Stomach (tissue), 4 donors: ENCODE measurements around the gene KIT.

Experiments
- POLR2A ChIP-seq, 4 donors: fragments of 450-650 bp; IDR thresholded peaks; one replicate each; pipeline ENCODE4 v1.6.1; 2016; ENCODE audit warnings: antibody characterized with exemption in 4 of 4, control low read depth in 2 of 4, mild to moderate bottlenecking in 1 of 4, moderate library complexity in 1 of 4
- POLR2AphosphoS5 ChIP-seq, 3 donors: sonication (generic); formaldehyde crosslinking; IDR thresholded peaks; one replicate each; pipeline ENCODE4 v1.6.1; 2016; ENCODE audit warnings: antibody characterized with exemption in 3 of 3
- TF ChIP-seq, protein P1 (sequence below), 7 experiments: fragments of 450-650 bp in 4 of 7; fragments of 200-600 bp in 3 of 7; sonication (generic) in 3 of 7; IDR thresholded peaks; one replicate each; pipeline ENCODE4 v1.5.1; 2016 to 2019; ENCODE audit warnings: antibody characterized with exemption in 7 of 7, control low read depth in 2 of 7, mild to moderate bottlenecking in 1 of 7

DNA sequence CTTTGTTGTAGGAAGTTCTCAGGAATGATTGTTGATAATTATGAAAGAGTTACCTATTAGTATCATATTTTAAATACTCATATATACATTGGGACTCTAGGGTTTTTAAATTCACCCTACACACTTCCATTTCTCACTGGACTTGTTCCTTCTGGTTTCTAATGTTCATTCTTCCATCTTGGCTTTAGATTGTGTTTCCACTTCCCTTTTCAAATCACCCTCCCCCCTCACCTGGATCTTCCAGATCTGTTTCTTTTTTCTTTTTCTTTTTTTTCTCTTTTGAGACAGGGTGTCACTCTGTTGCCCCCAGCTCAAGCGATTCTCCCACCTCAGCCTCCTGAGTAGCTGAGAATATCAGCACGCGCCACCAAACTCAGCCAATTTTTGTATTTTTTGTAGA is 6.7 kb upstream of the KIT start:
- TF ChIP-seq, protein P1, sequence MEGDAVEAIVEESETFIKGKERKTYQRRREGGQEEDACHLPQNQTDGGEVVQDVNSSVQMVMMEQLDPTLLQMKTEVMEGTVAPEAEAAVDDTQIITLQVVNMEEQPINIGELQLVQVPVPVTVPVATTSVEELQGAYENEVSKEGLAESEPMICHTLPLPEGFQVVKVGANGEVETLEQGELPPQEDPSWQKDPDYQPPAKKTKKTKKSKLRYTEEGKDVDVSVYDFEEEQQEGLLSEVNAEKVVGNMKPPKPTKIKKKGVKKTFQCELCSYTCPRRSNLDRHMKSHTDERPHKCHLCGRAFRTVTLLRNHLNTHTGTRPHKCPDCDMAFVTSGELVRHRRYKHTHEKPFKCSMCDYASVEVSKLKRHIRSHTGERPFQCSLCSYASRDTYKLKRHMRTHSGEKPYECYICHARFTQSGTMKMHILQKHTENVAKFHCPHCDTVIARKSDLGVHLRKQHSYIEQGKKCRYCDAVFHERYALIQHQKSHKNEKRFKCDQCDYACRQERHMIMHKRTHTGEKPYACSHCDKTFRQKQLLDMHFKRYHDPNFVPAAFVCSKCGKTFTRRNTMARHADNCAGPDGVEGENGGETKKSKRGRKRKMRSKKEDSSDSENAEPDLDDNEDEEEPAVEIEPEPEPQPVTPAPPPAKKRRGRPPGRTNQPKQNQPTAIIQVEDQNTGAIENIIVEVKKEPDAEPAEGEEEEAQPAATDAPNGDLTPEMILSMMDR (IDR thresholded peaks at IDR 0.05) = no peak
- TF ChIP-seq POLR2A (IDR thresholded peaks at IDR 0.05) = no peak
- no peak for TF ChIP-seq POLR2AphosphoS5 (IDR thresholded peaks at IDR 0.05)
